Mesendoderm (in vitro differentiated cells): Measurements from ENCODE around the gene TWSG1.

ENCODE experiments used
- DNase-seq: peaks from one replicate; pipeline ENCODE4 v3.0.0; 2013
- H2AK5ac ChIP-seq: 2 replicates; pipeline ENCODE4 v1.6.1; 2013; ENCODE audit warnings: low read length, inconsistent platforms
- H2BK120ac ChIP-seq: 2 replicates; pipeline ENCODE4 v1.6.1; 2013; ENCODE audit warnings: low read depth, mild to moderate bottlenecking, low read length, moderate library complexity, mixed read lengths
- H2BK15ac ChIP-seq: replicated peaks from 2 replicates; pipeline ENCODE4 v1.6.1; 2013; ENCODE audit warnings: low read depth, mild to moderate bottlenecking, moderate library complexity
- H2BK5ac ChIP-seq: 2 replicates; pipeline ENCODE4 v1.6.1; 2013; ENCODE audit warnings: low read length, inconsistent platforms
- H3K18ac ChIP-seq: 2 replicates; pipeline ENCODE4 v1.6.1; 2013; ENCODE audit warnings: mild to moderate bottlenecking, low read length, mixed read lengths
- H3K23ac ChIP-seq: one replicate; pipeline ENCODE4 v1.6.1; 2013; ENCODE audit warnings: low read length
- H3K27ac ChIP-seq: 2 replicates; pipeline ENCODE4 v1.5.1; 2013; ENCODE audit warnings: low read depth, mild to moderate bottlenecking, inconsistent platforms, low read length, moderate library complexity
- H3K27me3 ChIP-seq: 2 replicates; pipeline ENCODE4 v1.6.1; 2013; ENCODE audit warnings: low read length, control low read depth, mild to moderate bottlenecking, inconsistent platforms; ENCODE audit not compliant: insufficient read depth, poor library complexity
- H3K36me3 ChIP-seq: 2 replicates; pipeline ENCODE4 v1.6.1; 2013; ENCODE audit warnings: low read length, inconsistent platforms; ENCODE audit not compliant: control insufficient read depth, insufficient read depth
- H3K4ac ChIP-seq: one replicate; pipeline ENCODE4 v1.6.1; 2013; ENCODE audit warnings: low read depth, mild to moderate bottlenecking, low read length, moderate library complexity
- H3K4me1 ChIP-seq: 2 replicates; pipeline ENCODE4 v1.6.1; 2013; ENCODE audit warnings: low read depth, low read length, inconsistent platforms; ENCODE audit not compliant: control insufficient read depth
- H3K4me2 ChIP-seq: 2 replicates; pipeline ENCODE4 v1.6.1; 2013; ENCODE audit warnings: low read length
- H3K4me3 ChIP-seq: 2 replicates; pipeline ENCODE4 v1.5.1; 2013; ENCODE audit warnings: mild to moderate bottlenecking, low read length
- H3K56ac ChIP-seq: one replicate; pipeline ENCODE4 v1.6.1; 2013; ENCODE audit warnings: low read length
- H3K79me1 ChIP-seq: 2 replicates; pipeline ENCODE4 v1.6.1; 2013; ENCODE audit warnings: low read length, inconsistent platforms
- H3K79me2 ChIP-seq: 2 replicates; pipeline ENCODE4 v1.6.1; 2013; ENCODE audit warnings: mild to moderate bottlenecking, low read length; ENCODE audit not compliant: control insufficient read depth, insufficient read depth
- H3K9ac ChIP-seq: 2 replicates; pipeline ENCODE4 v1.6.1; 2013; ENCODE audit warnings: low read length, inconsistent platforms
- H4K5ac ChIP-seq: one replicate; pipeline ENCODE4 v1.6.1; 2013; ENCODE audit warnings: low read length
- H4K8ac ChIP-seq: one replicate; pipeline ENCODE4 v1.6.1; 2013; ENCODE audit warnings: low read depth, mild to moderate bottlenecking, control low read depth, low read length, moderate library complexity
- WGBS: extraction: QIAGEN DNeasy Blood & Tissue Kit; methylation state at CpG from one replicate; pipeline ENCODE4 v1.1.7; 2013; ENCODE audit warnings: low lambda C conversion rate, missing lambda C conversion rate; ENCODE audit not compliant: insufficient coverage; ENCODE audit errors: extremely low coverage; 5-methylcytosine and 5-hydroxymethylcytosine counted together

The TWSG1 gene

GRCh38 chr18:9329471-9329870, 5.1 kb upstream of the TWSG1 start:
- H3K27me3 ChIP-seq: no peaks in the 10 kb centered on the region
- H3K4me3 ChIP-seq: no peak overlapping the region
- no peaks in the 10 kb centered on the region for H3K79me2 ChIP-seq
- no peak overlapping the region for H4K8ac ChIP-seq
- H3K9ac ChIP-seq: no peak overlapping the region
- H3K18ac ChIP-seq: no peak overlapping the region
- no peak overlapping the region for H3K56ac ChIP-seq
- no peaks in the 10 kb centered on the region for H3K4me1 ChIP-seq
- no peak overlapping the region for H2BK5ac ChIP-seq
- H3K23ac ChIP-seq: no peak overlapping the region
- H4K5ac ChIP-seq: no peak overlapping the region
- no peak for DNase-seq
- no peak overlapping the region for H3K4ac ChIP-seq
- H2BK120ac ChIP-seq: no peak overlapping the region
- H2BK15ac ChIP-seq: no peak overlapping the region
- no peaks in the 10 kb centered on the region for H3K79me1 ChIP-seq
- WGBS: no CpG with 5 or more reads among the region's 1 CpG
- no peak overlapping the region for H3K27ac ChIP-seq
- no peak overlapping the region for H2AK5ac ChIP-seq
- H3K36me3 ChIP-seq: no peaks in the 10 kb centered on the region
- H3K4me2 ChIP-seq: no peak overlapping the region

DNA sequence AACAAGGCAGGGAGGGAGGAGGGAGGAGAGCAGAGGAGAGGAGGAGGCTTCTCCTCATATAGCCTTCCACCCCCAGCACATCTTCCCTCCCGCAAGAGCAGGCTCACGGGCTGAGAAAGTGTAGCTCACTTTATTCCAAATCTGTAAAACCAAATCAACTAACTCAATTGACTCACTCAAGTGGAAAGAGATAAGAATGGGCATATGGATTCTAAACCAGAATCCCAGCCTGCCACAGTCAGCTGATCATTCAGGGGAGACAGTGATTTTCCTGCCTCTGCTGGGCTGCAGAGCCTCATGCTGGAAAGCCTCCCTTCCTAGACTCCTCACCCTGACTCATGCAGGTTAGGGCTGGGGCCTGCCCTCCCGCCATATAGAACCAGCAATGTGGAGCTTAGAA, 4.2 kb upstream of the TWSG1 start:
- no peak overlapping the region for H2BK15ac ChIP-seq
- no peak overlapping the region for H3K18ac ChIP-seq
- no peak overlapping the region for H3K4ac ChIP-seq
- no peak overlapping the region for H3K4me2 ChIP-seq
- no peak overlapping the region for H3K23ac ChIP-seq
- H3K79me1 ChIP-seq: no peaks in the 10 kb centered on the region
- H3K9ac ChIP-seq: no peak overlapping the region
- no peak overlapping the region for H2AK5ac ChIP-seq
- H3K27me3 ChIP-seq: no peaks in the 10 kb centered on the region
- no peak overlapping the region for H3K4me3 ChIP-seq
- no peak overlapping the region for H3K27ac ChIP-seq
- no peak for DNase-seq
- no peak overlapping the region for H4K8ac ChIP-seq
- no peaks in the 10 kb centered on the region for H3K79me2 ChIP-seq
- H3K36me3 ChIP-seq: no peaks in the 10 kb centered on the region
- no peaks in the 10 kb centered on the region for H3K4me1 ChIP-seq
- no peak overlapping the region for H2BK120ac ChIP-seq
- H3K56ac ChIP-seq: no peak overlapping the region
- no peak overlapping the region for H4K5ac ChIP-seq
- no peak overlapping the region for H2BK5ac ChIP-seq
- no CpG with 5 or more reads among the region's 3 CpGs for whole genome bisulfite sequencing

DNA sequence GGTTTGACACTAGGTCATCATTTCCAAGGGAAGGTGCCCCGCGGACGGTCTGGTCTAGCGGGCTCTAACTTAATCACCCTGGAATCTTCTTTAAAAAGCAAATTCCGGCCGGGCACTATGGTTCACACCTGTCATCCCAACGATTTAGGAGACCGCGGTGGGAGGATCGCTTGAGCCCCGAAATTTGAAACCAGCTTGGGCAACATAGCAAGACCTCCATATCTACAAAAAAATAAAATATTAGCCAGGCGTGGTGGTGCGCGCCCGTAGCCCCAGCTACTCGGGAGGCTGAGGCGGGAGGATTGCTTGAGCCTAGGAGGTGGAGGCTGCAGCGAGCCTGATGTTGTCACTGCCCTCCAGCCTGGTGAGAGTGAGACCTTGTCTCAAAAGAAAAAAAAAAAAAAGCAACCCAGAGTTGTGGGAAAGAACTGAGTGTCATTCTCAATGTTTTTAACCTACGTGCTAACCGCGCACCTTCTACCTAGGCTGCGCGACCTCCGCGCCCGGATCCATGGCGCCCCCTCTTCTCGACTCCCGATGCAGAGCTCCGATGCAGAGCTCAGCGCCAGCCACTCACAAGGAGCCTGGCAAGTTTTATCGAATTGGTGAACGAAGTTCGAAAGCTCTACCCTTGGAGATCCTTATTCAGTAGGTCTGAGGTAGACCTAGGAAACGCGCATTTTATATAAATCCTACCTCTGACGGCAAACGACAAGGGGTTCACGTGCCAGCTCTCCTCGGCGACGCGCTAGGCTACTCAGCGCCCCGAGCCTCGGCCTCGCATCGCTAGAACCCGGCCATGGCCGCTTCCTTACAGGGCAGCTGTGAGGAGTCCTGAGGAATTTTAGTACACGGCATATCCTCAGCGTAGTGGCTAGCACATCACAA, 888 bp upstream of the TWSG1 start:
- Histone ChIP-seq H3K4ac (no peak overlapping the region), H3K79me1 (no peaks in the 10 kb centered on the region), H3K27me3 (no peaks in the 10 kb centered on the region), H2BK15ac (no peak overlapping the region), H2BK5ac (no peak overlapping the region), H3K23ac (no peak overlapping the region), H3K56ac (peak overlapping the region; percentile 63), H2AK5ac (no peak overlapping the region), H3K4me3 (peak overlapping the region; percentile 21), H3K9ac (peak overlapping the region; percentile 47), H4K5ac (no peak overlapping the region), H3K36me3 (no peaks in the 10 kb centered on the region), H3K4me1 (no peaks in the 10 kb centered on the region), H3K18ac (no peak overlapping the region), H4K8ac (no peak overlapping the region), H3K79me2 (no peaks in the 10 kb centered on the region), H3K4me2 (peak overlapping the region; percentile 92), H3K27ac (no peak overlapping the region), H2BK120ac (no peak overlapping the region)
- no CpG with 5 or more reads among the region's 52 CpGs for WGBS
- no peak for DNase-seq

GRCh38 chr18:9334973-9335696, 562 bp downstream of the TWSG1 start:
- Histone ChIP-seq H3K79me1 (no peaks in the 10 kb centered on the region), H3K4me3 (peak overlapping the region; percentile 57), H4K8ac (no peak overlapping the region), H3K4me2 (peak overlapping the region; percentile 41), H3K56ac (peak overlapping the region; percentile 86), H3K18ac (peak overlapping the region; percentile 97), H2BK15ac (no peak overlapping the region), H3K79me2 (no peaks in the 10 kb centered on the region), H3K4me1 (no peaks in the 10 kb centered on the region), H3K23ac (no peak overlapping the region), H2AK5ac (no peak overlapping the region), H4K5ac (no peak overlapping the region), H3K36me3 (no peaks in the 10 kb centered on the region), H3K9ac (peak overlapping the region; percentile 82), H3K27me3 (no peaks in the 10 kb centered on the region), H2BK120ac (peak overlapping the region; percentile 17), H2BK5ac (no peak overlapping the region), H3K4ac (peak overlapping the region; percentile 71), H3K27ac (peak overlapping the region; percentile 77)
- DNase-seq: no peak
- WGBS: no CpG with 5 or more reads among the region's 55 CpGs

DNA sequence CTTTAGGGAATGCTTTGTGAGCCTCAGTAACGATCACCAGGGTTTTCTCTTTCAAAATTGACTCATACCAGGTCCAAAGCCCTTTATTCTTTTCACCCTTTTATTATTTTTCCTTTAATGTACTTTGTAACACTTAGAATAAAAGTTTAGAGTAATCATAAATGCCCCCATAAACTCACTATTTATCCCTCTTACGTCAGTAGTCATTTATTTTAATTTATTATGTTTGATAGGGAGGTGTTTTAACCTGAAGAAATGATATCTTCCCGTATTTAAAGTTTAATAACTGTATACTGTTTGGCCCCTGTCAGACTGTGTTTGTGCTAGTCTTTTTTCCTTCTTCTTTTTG, 1.1 kb downstream of the TWSG1 start:
- WGBS: no CpG with 5 or more reads among the region's 3 CpGs
- H3K79me1 ChIP-seq: no peaks in the 10 kb centered on the region
- no peak overlapping the region for H3K27ac ChIP-seq

More for the DNA sequence above, 1.1 kb downstream of the TWSG1 start:
- no peaks in the 10 kb centered on the region for H3K27me3 ChIP-seq
- H3K4me3 ChIP-seq: peak overlapping the region; percentile 57
- H3K36me3 ChIP-seq: no peaks in the 10 kb centered on the region
- H3K18ac ChIP-seq: no peak overlapping the region
- H2BK120ac ChIP-seq: no peak overlapping the region
- no peak overlapping the region for H2BK15ac ChIP-seq
- H3K56ac ChIP-seq: peak overlapping the region; percentile 34
- H3K9ac ChIP-seq: peak overlapping the region; percentile 82
- H3K4ac ChIP-seq: no peak overlapping the region
- peak overlapping the region; percentile 41 for H3K4me2 ChIP-seq
- H3K79me2 ChIP-seq: no peaks in the 10 kb centered on the region
- no peak overlapping the region for H2AK5ac ChIP-seq
- H3K23ac ChIP-seq: no peak overlapping the region
- DNase-seq: no peak
- no peak overlapping the region for H4K5ac ChIP-seq
- H2BK5ac ChIP-seq: no peak overlapping the region
- no peak overlapping the region for H4K8ac ChIP-seq
- H3K4me1 ChIP-seq: no peaks in the 10 kb centered on the region
